T-helper 9 cell (primary cell): ENCODE measurements around the gene CCND3.
A peak's percentile ranks its signal among the peaks of the same experiment; 100 is the strongest.

Experiments used
- DNase-seq: peaks from one replicate; pipeline ENCODE4 v3.0.0-alpha.2; 2020

Gene CCND3

GRCh38 chr6:41920921-41921711, 20.5 kb downstream of the CCND3 start, which contains the start of the genes BYSL and MED20:
Gene BYSL (plus strand): TSS chr6:41921499. CDS start chr6:41921563, 64 bp downstream.
Gene MED20 (minus strand): TSS chr6:41921139. CDS start chr6:41921018, 121 bp downstream.
- DNase-seq: peak; percentile 90

- DNase-seq: no peak
Measured at GRCh38 chr6:41917528-41917927, 24.1 kb downstream of the CCND3 start.

- DNase-seq: no peak
Measured at GRCh38 chr6:41914869-41915530, 26.6 kb downstream of the CCND3 start.

- no peak for DNase-seq
Measured at GRCh38 chr6:41914343-41914742, 27.3 kb downstream of the CCND3 start.

- DNase-seq: no peak
Measured at GRCh38 chr6:41909727-41910126, 31.9 kb downstream of the CCND3 start.

- peak; percentile 50 for DNase-seq
Measured at GRCh38 chr6:41901882-41902519, 39.6 kb downstream of the CCND3 start.

GRCh38 chr6:41900861-41901260, 40.7 kb downstream of the CCND3 start:
- DNase-seq: no peak

GRCh38 chr6:41896281-41896680, 45.3 kb downstream of the CCND3 start:
- no peak for DNase-seq

- peak; percentile 93 for DNase-seq
Measured at GRCh38 chr6:41895300-41896233, 46.0 kb downstream of the CCND3 start, which contains the start of gene USP49. Gene USP49 (minus strand): TSS chr6:41895375. CDS start chr6:41806983, 88,392 bp downstream.

- DNase-seq: no peak
Measured at GRCh38 chr6:41894366-41895299, 47.0 kb downstream of the CCND3 start.

- no peak for DNase-seq
Measured at GRCh38 chr6:41892921-41893564, 48.6 kb downstream of the CCND3 start.

- DNase-seq: no peak
Measured at GRCh38 chr6:41887331-41887751, 54.3 kb downstream of the CCND3 start.

GRCh38 chr6:41885930-41886329, 55.7 kb downstream of the CCND3 start:
- no peak for DNase-seq

GRCh38 chr6:41884957-41885356, 56.7 kb downstream of the CCND3 start:
- no peak for DNase-seq
